GM12878 (cell line): ENCODE measurements around the gene DCST1. TPM values are rescaled to one million over a fixed set of nuclear protein-coding genes. Genes with fewer than 3 reads are reported as not detected.

Experiments used
- CBX3 ChIP-seq: fragments of 200-600 bp; sonication (generic); IDR thresholded peaks from 2 replicates; pipeline ENCODE4 v1.6.1; 2016; ENCODE audit warnings: low read depth, borderline replicate concordance
- CHD2 ChIP-seq: IDR thresholded peaks from 2 replicates; pipeline ENCODE4 v1.6.1; 2011; ENCODE audit warnings: low read depth, low read length, improper control_type of control experiment, borderline replicate concordance
- CHD4 ChIP-seq: fragments of 200-600 bp; sonication (generic); IDR thresholded peaks from 2 replicates; pipeline ENCODE4 v1.6.1; 2016; ENCODE audit warnings: mild to moderate bottlenecking
- EP300 ChIP-seq, 2 experiments: fragments of 150-350 bp in 1 of 2; IDR thresholded peaks; 2 replicates each; pipeline ENCODE4 v1.6.1; 2011 to 2012; ENCODE audit warnings: low read depth in 2 of 2, low read length in 2 of 2, borderline replicate concordance in 1 of 2, improper control_type of control experiment in 1 of 2, inconsistent platforms in 1 of 2; ENCODE audit not compliant: control insufficient read depth in 1 of 2
- HDAC2 ChIP-seq: fragments of 200-600 bp; sonication (generic); IDR thresholded peaks from 2 replicates; pipeline ENCODE4 v1.6.1; 2017
- IKZF1 ChIP-seq: fragments of 450-650 bp; conservative IDR thresholded peaks from 2 replicates; pipeline ENCODE4 v1.6.1; 2017; ENCODE audit warnings: antibody characterized with exemption, mild to moderate bottlenecking
- KAT2A ChIP-seq: conservative IDR thresholded peaks from 2 replicates; pipeline ENCODE4 v1.6.1; 2011; ENCODE audit warnings: low read depth, low read length; ENCODE audit not compliant: control insufficient read depth
- MEF2A ChIP-seq: IDR thresholded peaks from 2 replicates; pipeline ENCODE4 v1.6.1; 2011; ENCODE audit warnings: low read depth, mild to moderate bottlenecking, low read length, moderate library complexity; ENCODE audit not compliant: insufficient read depth
- MEF2B ChIP-seq: fragments of 450-650 bp; IDR thresholded peaks from 2 replicates; pipeline ENCODE4 v1.6.1; 2018; ENCODE audit warnings: mild to moderate bottlenecking, moderate library complexity; ENCODE audit not compliant: partially characterized antibody, poor library complexity, severe bottlenecking
- NFIC ChIP-seq: IDR thresholded peaks from 2 replicates; pipeline ENCODE4 v1.6.1; 2012; ENCODE audit warnings: low read depth, mild to moderate bottlenecking, inconsistent platforms, low read length, moderate library complexity
- NR2C1 ChIP-seq: fragments of 450-650 bp; IDR thresholded peaks from 2 replicates; pipeline ENCODE4 v1.6.1; 2017; ENCODE audit warnings: antibody characterized with exemption, mild to moderate bottlenecking, moderate library complexity
- NR2C2 ChIP-seq: IDR thresholded peaks from 2 replicates; pipeline ENCODE4 v1.6.1; 2011; ENCODE audit warnings: borderline replicate concordance, low read depth; ENCODE audit not compliant: control insufficient read depth, insufficient read length
- RAD51 ChIP-seq: fragments of 450-650 bp; IDR thresholded peaks from 2 replicates; pipeline ENCODE4 v1.6.1; 2016; ENCODE audit warnings: moderate library complexity, mild to moderate bottlenecking, inconsistent platforms
- REST ChIP-seq: IDR thresholded peaks from 2 replicates; pipeline ENCODE4 v1.6.1; 2012; ENCODE audit warnings: mild to moderate bottlenecking, low read depth, low read length
- RFX5 ChIP-seq: IDR thresholded peaks from 2 replicates; pipeline ENCODE4 v1.6.1; 2011; ENCODE audit warnings: low read depth, low read length, improper control_type of control experiment
- SREBF2 ChIP-seq: IDR thresholded peaks from 2 replicates; pipeline ENCODE4 v1.6.1; 2012; ENCODE audit warnings: mild to moderate bottlenecking, low read length
- TAF1 ChIP-seq: IDR thresholded peaks from 2 replicates; pipeline ENCODE4 v1.6.1; 2011; ENCODE audit warnings: mild to moderate bottlenecking, low read depth, low read length, borderline replicate concordance
- ZBTB40 ChIP-seq: fragments of 450-650 bp; IDR thresholded peaks from 2 replicates; pipeline ENCODE4 v1.6.1; 2016; ENCODE audit warnings: mild to moderate bottlenecking, moderate library complexity, borderline replicate concordance
- ZNF207 ChIP-seq: fragments of 450-650 bp; IDR thresholded peaks from 2 replicates; pipeline ENCODE4 v1.6.1; 2014; ENCODE audit warnings: antibody characterized with exemption, mild to moderate bottlenecking, borderline replicate concordance
- ZNF24 ChIP-seq: fragments of 450-650 bp; IDR thresholded peaks from 2 replicates; pipeline ENCODE4 v1.6.1; 2017; ENCODE audit warnings: antibody characterized with exemption, mild to moderate bottlenecking
- polyA plus RNA-seq, 11 experiments: library from polyadenylated mRNA; depleted of rRNA in 4 of 11; unstranded in 6 of 11; stranded (reverse) in 5 of 11; fragments of >200 nt; fragmentation: Nextera tagmentation in 4 of 11; fragmentation: Illumina TruSeq in 1 of 11; extraction: Ambion mirVana in 4 of 11; extraction: Trizol in 1 of 11; gene quantifications; 1 replicate in 1 of 11; 2 replicates in 10 of 11; pipeline versions ENCODE4 v1.2.1 to v1.2.3, GENCODE V29; 2011 to 2016; ENCODE audit warnings: inconsistent platforms in 2 of 11, missing spikeins in 2 of 11, low read depth in 1 of 11
- total RNA-seq, 4 experiments: library from RNA; depleted of rRNA in 3 of 4; stranded (reverse); fragments of >200 nt in 3 of 4; fragmentation: Illumina TruSeq in 1 of 4; extraction: Trizol in 1 of 4; gene quantifications; 2 replicates each; pipeline versions ENCODE4 v1.2.1 to v1.2.3, GENCODE V29; 2013 to 2021

Gene DCST1
- total and polyA plus RNA-seq, 10 of the 15 experiments (the other 5 are each of a cell fraction or from before 2014, with no cell fraction given), result not detected

- TF ChIP-seq REST, result no peak
- TF ChIP-seq ZNF24, result no peak
- no peak for TF ChIP-seq RFX5
- TF ChIP-seq SREBF2, result no peak
- no peak for TF ChIP-seq ZNF207
- no peak for TF ChIP-seq MEF2A
- no peak for TF ChIP-seq ZBTB40
- no peak for TF ChIP-seq TAF1
- no peak for TF ChIP-seq KAT2A
- TF ChIP-seq RAD51, result peak; percentile 75
- no peak for TF ChIP-seq CBX3
- TF ChIP-seq NR2C1, result no peak
- TF ChIP-seq NR2C2, result no peak
- TF ChIP-seq EP300 (IDR thresholded peaks at IDR 0.05; ENCODE audit: borderline replicate concordance in 1 of 2, control insufficient read depth in 1 of 2, low read depth in 2 of 2, low read length in 2 of 2), result no peak
- no peak for TF ChIP-seq HDAC2
- TF ChIP-seq CHD2, result no peak
- no peak for TF ChIP-seq IKZF1
- TF ChIP-seq MEF2B, result no peak
- TF ChIP-seq NFIC, result no peak
- no peak for TF ChIP-seq CHD4
These were observed 30.6 kb downstream of the DCST1 start (continued) for GRCh38 chr1:155064111-155064831.
